GM19452 (cell line): Measurements from ENCODE around the gene DVL2.
"Not testable (repeated sequence)": the region's sequence is repeated elsewhere in the genome, so short reads cannot be mapped to it uniquely, and the experiment has no call there.

Experiments used
- ATAC-seq: cut with Tn5 transposase; IDR thresholded peaks from one replicate; pipeline ENCODE4 v1.9.1; 2021; ENCODE audit not compliant: unreplicated experiment

DVL2 gene

GRCh38 chr17:7256766-7257456 is 22.6 kb upstream of the DVL2 start:
- no peak for ATAC-seq

DNA sequence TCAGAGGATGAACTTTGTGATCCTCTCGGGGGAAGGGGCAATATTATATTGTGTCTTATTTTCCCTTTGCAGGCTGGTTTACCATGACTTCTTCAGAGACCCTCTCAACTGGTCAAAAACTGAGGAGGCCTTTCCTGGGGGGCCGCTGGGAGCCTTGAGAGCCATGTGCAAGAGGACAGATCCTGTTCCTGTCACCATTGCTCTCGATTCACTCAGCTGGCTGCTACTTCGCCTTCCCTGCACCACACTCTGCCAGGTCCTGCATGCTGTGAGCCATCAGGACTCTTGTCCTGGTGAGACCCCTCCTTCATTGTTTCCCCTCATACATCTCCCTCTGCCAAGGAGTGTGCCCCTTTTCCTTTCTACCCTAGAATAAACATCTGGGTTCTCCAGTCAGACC is 20.2 kb upstream of the DVL2 start:
- ATAC-seq: no peak

DNA sequence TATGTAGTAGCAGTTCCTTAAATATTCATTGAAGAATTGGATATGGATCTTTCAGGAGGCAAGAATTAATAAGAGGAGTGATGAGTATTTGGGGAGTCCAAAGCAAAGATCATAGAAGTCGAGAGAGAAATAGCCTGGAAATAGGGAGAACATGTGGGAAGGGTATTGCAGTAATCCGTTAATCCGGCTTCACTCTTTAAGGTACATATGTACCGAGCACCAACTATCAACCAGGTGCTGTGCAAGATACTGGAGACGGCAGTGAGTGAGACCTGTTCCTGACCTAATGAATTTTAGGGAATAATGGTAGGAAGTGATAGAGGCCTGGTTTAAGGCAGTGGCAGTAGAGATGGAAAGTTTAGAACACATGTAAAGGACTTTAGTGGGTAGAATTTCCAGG is 18.8 kb upstream of the DVL2 start:
- no peak for ATAC-seq

DNA sequence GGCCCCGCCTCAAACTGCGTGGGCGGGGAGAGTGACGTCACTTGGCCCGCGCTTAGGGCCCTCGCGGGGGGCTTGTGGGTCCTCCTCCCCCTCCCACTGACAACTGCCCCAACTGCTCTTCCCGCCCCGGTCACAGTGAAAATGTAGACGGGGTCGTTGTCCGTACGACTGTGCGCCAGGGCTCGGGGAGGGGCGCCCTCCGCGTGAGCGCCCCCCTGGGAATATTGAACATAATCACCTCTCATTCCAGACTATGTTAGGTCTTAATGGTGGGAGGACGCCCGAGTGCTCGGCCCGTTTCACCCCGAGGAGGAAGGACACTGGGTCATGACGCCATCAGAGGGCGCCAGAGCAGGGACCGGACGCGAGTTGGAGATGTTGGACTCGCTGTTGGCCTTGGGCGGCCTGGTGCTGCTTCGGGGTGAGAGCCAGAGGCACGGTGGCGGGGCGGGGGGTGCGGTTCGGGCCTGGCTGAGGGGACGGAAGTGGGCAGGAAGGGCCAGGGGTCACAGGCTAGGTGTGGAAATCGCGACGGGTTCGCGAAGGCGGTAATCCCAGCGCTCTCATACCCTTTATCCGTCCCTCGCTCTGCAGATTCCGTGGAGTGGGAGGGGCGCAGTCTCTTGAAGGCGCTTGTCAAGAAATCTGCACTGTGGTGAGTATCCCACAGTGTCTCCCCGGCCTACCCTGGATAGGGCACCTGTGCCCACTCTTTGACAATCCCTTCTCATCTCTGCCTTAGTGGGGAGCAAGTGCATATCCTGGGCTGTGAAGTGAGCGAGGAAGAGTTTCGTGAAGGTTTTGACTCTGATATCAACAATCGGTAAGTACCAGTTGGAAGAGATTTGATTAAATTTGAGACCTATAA is 18.1 kb upstream of the DVL2 start, which contains the start of gene ELP5:
Gene ELP5, plus strand, starts transcription at position 40 of the 868 bp plus-strand sequence. Its CDS starts 336 bp downstream, at position 376.
- peak; percentile 44 for ATAC-seq

DNA sequence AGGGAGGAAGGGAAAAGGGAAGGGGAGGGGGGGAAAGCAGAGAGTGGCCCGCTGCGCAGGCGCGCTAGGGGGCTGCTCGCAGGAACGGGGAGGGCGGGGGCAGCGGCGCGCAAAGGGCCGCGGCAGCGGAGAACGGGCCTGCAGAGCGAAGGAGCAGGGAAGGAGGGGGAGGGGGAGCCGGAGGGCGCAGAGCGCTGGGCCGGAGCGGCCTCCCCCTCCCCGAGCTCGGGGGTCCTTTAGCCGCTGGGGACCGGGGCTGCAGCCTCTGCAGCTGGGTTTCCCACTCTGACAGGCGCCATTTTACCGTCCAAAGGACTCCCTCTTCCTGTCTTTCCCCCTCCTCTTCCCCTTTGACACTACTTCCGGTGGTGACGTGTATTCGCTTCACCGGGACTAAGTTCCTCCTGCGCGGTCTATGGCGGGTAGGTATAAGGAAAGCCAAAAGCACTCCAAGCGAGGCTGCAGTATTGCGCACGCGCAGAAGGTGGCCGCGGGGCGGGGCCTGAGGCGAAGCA is 17.4 kb upstream of the DVL2 start, which contains the start of gene CTDNEP1:
Gene CTDNEP1, minus strand, starts transcription at position 74 of the 515 bp plus-strand sequence. CDS start 438 bp downstream, outside the sequence.
- peak; percentile 80 for ATAC-seq

DNA sequence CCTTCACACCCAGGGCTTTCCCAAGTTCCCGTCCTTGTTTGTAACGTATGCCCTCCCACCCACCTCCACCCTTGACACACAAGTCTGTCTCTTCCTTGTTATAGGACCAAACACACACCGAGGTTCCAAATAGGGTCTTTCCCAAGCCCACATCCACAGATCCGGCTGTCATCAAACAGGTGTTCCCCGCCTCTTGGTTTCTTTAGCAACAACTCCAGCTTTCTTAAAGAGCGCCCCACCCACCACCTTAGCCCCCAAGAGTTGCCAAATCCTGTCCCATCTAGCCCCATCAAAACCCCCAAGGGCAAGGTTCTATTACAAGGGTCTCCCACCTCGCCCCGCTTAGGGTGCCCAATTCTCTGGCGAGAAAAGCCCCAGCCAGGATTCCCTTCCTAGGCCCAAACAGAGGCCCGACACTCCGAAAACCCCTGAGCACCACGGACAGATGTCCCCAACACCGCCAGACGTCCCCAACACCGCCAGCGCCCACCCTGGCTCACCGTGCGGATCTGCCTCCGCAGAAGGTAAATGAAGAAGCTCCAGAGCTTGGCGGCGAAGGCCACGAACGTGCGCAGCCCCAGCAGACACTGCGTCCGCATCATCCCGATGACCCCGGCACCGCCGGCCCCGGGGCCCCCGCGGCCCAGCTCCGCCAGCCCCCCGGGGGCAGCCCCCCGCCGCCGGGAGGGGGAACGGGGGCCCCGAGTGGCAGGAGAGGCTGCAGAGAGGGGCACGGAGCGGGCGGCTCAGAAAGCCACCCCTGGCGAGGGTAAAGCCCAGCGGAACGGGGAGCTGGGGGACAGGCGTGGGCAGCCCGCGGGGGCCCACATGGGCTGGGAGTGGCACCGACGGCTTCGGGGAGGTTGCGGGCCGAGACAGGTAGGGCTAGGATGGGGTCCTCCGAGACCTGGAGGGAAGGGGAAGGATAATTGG is 16.6 kb upstream of the DVL2 start:
- no peak for ATAC-seq

GRCh38 chr17:7249830-7250229 is 15.5 kb upstream of the DVL2 start:
- no peak for ATAC-seq

DNA sequence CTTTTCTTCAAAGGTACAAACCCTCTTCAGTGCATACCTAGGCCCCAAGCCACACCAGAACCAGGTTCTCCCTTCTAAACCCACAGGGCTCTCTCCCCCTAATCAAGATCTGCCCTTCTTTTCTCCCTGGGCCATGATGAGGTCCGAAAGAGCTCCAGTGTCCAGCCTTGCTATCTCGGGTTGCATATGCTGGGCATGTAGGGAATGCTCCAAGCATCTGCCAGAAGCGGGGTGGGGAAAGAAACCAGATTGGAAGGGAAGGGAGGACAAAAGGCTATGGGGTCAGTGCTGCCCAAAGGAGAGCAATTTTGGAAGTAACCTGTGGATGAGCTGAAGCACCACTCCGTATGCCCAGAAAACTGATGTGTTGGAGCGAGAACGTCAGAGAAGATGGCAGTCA is 14.9 kb upstream of the DVL2 start:
- no peak for ATAC-seq

- no peak for ATAC-seq
Measured at GRCh38 chr17:7248796-7249195, 14.5 kb upstream of the DVL2 start.

- no peak for ATAC-seq
Measured at GRCh38 chr17:7246779-7247178, 12.5 kb upstream of the DVL2 start.

GRCh38 chr17:7243838-7244237 is 9.5 kb upstream of the DVL2 start:
- ATAC-seq: not testable (repeated sequence)

DNA sequence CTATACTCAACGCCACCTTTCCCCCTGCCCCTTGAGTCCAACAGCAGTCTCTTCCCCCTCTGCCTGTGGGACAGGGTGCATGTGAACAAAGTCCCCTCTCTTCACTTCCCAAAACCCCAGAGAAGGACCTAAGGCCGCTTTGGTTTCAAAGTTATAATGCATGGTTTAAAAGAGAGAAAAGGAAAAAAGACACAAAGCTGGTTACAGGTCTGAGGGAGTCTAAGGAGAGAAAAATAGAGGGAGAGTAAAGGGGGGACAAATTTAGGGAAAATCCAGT is 9.1 kb upstream of the DVL2 start:
- ATAC-seq: no peak

- ATAC-seq: peak; percentile 36
Measured at GRCh38 chr17:7242717-7243452, 8.6 kb upstream of the DVL2 start.

GRCh38 chr17:7241783-7242716 is 7.7 kb upstream of the DVL2 start, which contains the start of gene GABARAP:
Gene GABARAP (minus strand): TSS chr17:7242449. CDS start chr17:7242330, 119 bp downstream.
- ATAC-seq: peak; percentile 17

DNA sequence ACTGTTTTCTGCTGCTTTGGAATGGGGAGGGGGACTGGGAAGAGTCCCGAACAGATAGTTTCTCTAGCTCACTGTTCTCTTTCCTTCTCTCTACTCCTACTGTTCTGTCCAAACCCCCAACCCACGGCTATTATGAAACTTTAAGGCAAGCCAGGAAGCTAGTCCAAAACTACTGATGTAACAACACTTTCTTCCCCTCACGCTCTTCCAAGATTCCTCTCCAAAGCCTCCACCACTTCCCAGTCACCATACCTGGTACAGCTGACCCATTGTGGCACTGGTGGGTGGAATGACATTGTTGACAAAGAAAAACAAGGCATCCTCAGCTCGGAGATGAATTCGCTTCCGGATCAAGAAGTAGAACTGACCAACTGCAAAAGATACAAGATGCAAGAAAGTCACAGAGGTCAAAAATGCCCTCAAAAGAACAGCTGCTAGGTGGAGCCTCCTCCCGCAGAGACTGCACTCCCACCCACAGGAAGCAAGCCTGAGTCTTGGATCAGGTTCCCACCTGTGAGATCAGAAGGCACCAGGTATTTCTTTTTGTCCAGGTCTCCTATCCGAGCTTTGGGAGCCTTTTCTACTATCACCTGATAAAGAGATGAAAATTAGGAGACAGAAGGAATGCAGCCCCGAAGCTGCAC is 6.9 kb upstream of the DVL2 start:
- no peak for ATAC-seq

GRCh38 chr17:7240375-7240774 is 6.1 kb upstream of the DVL2 start:
- ATAC-seq: no peak

DNA sequence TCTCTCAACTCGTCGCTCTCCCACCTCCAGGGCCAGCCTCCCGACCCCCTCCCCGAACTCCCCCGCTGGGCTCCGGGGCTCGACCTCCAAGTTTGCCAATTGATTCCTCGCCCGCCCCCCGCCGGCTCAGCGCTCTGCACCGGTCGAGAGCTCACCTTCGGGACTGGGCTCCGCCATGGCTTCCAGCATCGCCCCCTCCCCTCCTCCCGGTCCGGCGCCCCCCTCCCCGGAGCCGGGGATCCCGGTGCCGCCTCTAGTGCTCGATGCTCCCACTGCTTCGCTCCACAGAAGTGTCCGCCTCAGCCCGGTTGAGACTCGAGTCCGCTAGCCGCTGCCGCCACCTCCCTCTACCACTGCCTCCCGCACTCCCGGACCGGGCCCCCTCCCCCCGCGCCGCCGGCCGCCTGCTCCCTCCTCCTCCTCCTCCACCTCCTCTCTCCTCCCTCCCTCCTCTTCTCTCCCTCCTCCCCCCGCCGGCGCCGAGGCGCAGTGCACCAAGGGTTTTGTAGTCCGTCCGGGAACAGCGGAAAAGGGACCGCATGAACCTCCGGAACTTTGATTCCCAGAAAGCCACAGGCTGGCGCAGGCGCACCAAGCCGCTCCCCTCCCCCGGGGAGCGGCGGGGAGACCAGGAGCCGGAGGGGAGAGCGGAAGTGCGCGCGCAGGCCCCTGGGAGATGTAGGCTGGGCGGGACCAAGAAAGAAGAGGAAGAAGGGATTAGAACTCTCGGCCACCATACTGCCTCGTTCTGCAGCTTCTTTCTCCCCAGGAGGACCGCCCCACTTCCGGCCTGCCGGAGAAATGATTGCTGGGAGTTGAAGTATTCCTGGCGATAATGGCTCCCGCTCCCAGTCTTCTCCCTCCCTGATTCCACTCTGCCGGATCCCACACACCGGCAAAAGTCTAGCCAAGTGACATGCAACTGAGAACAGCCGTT is 5.0 kb upstream of the DVL2 start, which contains the start of gene PHF23:
Gene PHF23, minus strand, starts transcription at position 367 of the 937 bp plus-strand sequence. Its CDS starts 178 bp downstream, at position 189.
- ATAC-seq: peak; percentile 39
